ENCODE measurements around the gene ACTL9.

ACTL9 gene

DNA sequence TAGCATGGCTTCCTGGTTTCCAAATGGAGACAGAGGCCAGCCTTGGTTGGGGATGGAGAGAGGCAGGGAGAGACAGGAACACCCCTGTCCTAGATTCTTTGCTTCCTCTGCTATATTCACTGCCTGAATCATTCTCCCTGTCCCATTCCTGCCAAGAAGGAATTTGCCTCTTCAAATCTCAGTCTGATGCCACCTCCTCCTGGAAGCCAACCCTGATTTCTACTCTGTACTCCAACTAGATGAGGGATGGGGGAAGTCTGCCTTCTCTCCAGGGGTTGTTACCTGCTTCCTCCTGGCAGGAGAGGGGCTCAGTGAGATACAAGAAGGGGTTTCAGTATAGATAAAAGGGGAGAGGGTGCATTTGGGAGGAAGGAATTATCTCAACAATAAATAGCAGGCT is 1.3 kb upstream of the ACTL9 start:
- no peak for DNase-seq (ENCODE audit: extremely low spot score)
- ChIA-PET CTCF (no interaction called here), POLR2A (no interaction called here)
- TF ChIP-seq, protein P1, sequence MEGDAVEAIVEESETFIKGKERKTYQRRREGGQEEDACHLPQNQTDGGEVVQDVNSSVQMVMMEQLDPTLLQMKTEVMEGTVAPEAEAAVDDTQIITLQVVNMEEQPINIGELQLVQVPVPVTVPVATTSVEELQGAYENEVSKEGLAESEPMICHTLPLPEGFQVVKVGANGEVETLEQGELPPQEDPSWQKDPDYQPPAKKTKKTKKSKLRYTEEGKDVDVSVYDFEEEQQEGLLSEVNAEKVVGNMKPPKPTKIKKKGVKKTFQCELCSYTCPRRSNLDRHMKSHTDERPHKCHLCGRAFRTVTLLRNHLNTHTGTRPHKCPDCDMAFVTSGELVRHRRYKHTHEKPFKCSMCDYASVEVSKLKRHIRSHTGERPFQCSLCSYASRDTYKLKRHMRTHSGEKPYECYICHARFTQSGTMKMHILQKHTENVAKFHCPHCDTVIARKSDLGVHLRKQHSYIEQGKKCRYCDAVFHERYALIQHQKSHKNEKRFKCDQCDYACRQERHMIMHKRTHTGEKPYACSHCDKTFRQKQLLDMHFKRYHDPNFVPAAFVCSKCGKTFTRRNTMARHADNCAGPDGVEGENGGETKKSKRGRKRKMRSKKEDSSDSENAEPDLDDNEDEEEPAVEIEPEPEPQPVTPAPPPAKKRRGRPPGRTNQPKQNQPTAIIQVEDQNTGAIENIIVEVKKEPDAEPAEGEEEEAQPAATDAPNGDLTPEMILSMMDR (IDR thresholded peaks at IDR 0.05; ENCODE audit: control extremely low read depth, extremely low read depth, low read depth, missing control alignments), result no peak

DNA sequence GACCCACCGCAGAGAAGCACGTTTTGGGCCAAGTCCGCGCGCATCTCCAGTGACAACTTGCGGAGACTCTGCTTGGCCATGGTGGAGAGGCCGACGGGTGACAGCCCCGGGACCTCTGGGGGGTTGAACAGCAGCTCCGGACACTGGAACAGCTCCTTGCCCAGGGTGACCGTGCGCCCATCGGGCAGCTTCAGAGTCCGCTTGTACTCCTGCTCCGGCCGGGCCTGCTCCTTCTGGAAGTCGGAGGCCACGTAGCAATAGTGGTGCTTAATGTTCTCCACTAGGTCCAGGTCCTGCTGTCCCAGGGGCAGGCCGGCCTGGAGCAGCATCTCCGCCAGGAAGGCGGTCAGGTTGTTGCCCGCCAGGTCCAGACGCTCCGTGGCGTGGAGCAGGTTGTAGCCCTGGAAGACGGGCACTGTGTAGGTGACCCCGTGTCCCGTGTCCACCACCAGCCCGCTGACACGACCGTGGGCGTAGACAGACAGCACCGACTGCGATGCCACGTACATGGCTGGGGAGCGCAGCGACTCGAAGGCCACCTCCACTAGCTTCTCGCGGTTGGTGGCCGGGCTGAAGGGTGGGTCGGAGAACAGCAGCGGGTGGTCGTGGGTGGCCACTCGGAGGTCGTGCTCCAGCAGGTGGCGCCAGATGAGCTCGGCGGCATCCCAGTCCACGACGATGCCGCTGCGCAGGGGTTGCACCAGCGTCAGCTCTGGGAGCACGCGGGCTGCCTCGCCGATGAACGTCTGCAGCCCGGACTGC is 743 bp downstream of the ACTL9 start:
- ChIA-PET POLR2A (no interaction called here), CTCF (interaction anchor here (1.5 kb wide), 1 partner anchor 43 kb away, joined by 6 read pairs; no protein-coding TSS in a partner anchor)
- no peak for DNase-seq (ENCODE audit: extremely low spot score)
- TF ChIP-seq, protein P1 (IDR thresholded peaks at IDR 0.05; ENCODE audit: control extremely low read depth, extremely low read depth, low read depth, missing control alignments), result no peak

DNA sequence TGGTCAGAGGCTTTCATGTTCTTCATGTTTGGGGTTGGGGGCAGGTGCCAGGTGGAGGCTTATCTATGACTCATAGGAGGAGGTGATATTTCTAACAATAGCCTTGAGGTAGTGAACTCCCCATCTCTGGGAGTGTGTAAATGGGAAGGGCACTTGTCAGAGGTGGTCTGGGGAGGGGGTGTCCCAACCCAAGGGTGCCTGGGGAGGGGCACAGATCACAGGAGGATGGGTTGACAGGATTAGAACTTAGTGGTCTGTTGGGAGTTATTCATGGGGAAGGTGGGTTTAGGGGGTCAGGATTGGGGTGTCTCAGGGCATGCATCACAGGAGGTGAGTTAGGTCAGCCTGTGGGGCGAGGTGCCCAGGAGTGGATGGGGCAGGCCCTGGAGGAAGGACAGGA is 1.6 kb downstream of the ACTL9 start:
- ChIA-PET CTCF (interaction anchor here (1.5 kb wide), 1 partner anchor 42 kb away, joined by 6 read pairs; no protein-coding TSS in a partner anchor), POLR2A (no interaction called here)
- TF ChIP-seq, protein P1 (IDR thresholded peaks at IDR 0.05; ENCODE audit: control extremely low read depth, extremely low read depth, low read depth, missing control alignments), result no peak
- DNase-seq (ENCODE audit: extremely low spot score), result no peak

DNA sequence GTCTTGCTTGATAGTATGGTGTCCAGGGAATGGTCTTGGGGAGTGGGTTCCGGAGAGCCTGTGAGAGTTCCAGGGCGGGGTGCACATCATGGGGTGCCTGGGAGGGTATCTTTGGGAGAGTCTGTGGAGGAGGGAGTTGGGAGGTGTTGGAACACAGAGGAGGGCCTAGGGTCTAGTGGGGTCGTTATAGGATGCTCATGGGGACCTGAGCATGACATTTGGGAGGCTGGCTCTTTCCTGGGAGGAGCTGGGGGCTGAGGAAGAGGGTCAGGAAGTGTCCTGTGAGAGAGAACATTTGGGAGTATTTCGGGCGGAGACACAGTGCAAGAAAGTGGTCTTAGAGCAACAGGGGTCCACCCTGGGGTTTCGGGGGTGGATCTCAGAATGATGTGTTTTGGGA is 2.7 kb downstream of the ACTL9 start:
- POLR2A ChIA-PET, result no interaction called here
- TF ChIP-seq, protein P1 (IDR thresholded peaks at IDR 0.05; ENCODE audit: control extremely low read depth, extremely low read depth, low read depth, missing control alignments), result no peak
- DNase-seq (ENCODE audit: extremely low spot score), result no peak
- CTCF ChIA-PET, result interaction anchor here (3.9 to 5.2 kb wide), 2 partner anchors 42 to 116 kb away, joined by 32 to 73 read pairs; no protein-coding TSS in a partner anchor

DNA sequence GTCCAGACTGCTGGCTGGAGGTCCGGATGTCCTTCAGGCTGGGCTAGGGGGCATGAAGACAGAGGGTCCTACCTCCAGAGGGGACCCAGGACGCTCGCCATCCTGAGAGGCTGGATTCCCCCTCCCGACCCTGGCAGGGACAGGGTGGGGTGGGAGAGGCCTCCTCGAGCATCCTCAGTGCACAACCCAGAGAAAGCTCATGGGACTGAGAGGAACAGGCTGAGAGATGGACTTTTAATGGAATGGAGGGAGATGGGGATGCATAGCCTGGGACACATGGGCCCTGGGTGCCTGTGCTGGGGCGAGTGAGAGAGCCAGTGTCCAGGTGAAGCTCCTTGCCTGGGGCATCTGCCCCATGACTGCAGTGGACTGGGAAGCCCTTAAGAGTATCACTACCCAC is 3.1 kb downstream of the ACTL9 start:
- POLR2A ChIA-PET, result no interaction called here
- no peak for DNase-seq (ENCODE audit: extremely low spot score)
- TF ChIP-seq, protein P1 (IDR thresholded peaks at IDR 0.05; ENCODE audit: control extremely low read depth, extremely low read depth, low read depth, missing control alignments), result no peak
- CTCF ChIA-PET, result interaction anchor here (1.0 to 5.2 kb wide), 8 partner anchors 24 to 115 kb away, joined by 3 to 73 read pairs (median 10); no protein-coding TSS in a partner anchor

DNA sequence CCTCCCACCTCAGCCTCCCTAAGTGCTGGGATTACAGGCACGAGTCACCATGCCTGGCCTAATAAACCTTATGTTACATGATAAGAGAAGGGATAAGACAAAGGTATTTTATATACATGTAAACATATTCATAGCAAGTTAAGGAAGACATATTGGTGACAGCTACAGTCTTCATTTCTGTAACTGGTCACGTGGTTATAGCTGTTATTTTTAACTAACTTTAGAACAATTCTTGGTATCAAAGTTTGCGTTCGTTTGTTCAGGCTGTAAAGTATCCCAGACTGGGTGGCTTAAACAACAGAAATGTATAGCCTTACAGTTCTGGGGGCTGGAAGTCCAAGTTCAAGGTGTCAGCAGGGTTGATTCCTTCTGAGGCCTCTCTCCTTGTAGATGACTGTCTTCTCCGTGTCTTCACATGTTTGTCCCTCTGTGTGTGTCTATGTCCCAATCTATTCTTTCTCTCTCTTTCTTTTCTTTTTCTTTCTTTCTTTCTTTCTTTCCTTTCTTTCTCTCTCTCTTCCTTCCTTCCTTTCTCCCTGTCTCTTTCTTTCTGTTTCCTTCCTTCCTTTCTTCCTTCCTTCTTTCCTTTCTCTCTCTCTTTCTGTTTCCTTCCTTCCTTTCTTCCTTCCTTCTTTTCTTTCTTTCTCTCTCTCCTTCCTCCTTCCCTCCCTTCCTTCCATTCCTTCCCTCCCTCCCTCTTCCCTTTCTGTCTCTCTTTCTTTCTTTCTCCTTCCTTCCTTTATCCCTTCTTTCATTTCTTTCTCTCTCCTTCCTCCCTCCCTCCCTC is 7.6 kb downstream of the ACTL9 start:
- TF ChIP-seq, protein P1 (IDR thresholded peaks at IDR 0.05; ENCODE audit: control extremely low read depth, extremely low read depth, low read depth, missing control alignments), result no peak
- no peak for DNase-seq (ENCODE audit: extremely low spot score)
- ChIA-PET CTCF (interaction anchor here (1.0 to 5.2 kb wide), 3 partner anchors 37 to 110 kb away, joined by 3 to 73 read pairs (median 6); no protein-coding TSS in a partner anchor), POLR2A (no interaction called here)
